HG03066 (cell line): ENCODE results near the gene CACNA1I.

Experiments
- ATAC-seq: cut with Tn5 transposase; IDR thresholded peaks from one replicate; pipeline ENCODE4 v1.9.1; 2021; ENCODE audit warnings: low read depth; ENCODE audit not compliant: unreplicated experiment

The CACNA1I gene

DNA sequence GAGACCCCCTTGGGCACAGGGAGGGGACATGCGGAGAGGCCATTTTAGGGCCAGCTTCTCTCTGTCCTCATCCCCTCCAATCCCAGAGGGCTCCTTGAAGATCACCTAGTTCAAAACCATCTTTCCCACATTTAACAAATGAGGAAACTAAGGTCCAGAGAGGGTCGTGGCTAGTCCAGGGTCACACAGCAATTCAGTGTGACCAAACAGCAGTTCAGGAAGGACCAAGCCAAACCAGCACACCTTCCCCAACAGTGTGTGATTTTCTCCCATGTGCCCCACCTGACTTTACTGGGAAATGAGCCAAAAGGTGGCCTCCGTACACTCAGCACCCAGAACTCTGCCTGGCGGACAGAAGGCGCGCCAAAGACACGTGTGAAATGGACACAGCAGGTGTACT lies 51.3 kb downstream of the CACNA1I start:
- ATAC-seq = no peak

- no peak for ATAC-seq
Observed at GRCh38 chr22:39622881-39623367, 52.4 kb downstream of the CACNA1I start.

- ATAC-seq = no peak
Observed at GRCh38 chr22:39623603-39624500, 53.3 kb downstream of the CACNA1I start.

GRCh38 chr22:39624501-39624821 lies 53.9 kb downstream of the CACNA1I start:
- ATAC-seq = no peak

GRCh38 chr22:39625569-39626537 lies 55.3 kb downstream of the CACNA1I start:
- no peak for ATAC-seq

DNA sequence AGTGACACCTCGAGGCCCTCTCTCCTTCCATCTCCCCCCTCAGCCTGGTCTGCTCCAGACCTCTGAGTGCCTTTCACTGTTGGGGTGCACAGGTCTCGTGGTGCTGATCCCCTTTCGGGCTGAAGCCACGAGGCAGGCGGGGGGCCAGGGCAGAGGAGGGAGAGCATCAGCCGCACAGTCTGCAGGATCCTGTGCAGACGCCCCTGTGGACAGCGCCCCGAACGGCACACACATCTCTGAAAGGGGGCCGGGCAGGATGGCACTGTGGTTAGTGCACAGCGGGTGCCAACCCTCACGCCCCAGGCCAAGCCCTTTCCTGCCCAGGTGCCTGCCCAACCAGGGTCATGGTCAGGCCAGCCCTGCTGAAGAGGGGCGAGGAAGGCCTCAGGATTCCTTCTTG lies 56.7 kb downstream of the CACNA1I start:
- no peak for ATAC-seq

DNA sequence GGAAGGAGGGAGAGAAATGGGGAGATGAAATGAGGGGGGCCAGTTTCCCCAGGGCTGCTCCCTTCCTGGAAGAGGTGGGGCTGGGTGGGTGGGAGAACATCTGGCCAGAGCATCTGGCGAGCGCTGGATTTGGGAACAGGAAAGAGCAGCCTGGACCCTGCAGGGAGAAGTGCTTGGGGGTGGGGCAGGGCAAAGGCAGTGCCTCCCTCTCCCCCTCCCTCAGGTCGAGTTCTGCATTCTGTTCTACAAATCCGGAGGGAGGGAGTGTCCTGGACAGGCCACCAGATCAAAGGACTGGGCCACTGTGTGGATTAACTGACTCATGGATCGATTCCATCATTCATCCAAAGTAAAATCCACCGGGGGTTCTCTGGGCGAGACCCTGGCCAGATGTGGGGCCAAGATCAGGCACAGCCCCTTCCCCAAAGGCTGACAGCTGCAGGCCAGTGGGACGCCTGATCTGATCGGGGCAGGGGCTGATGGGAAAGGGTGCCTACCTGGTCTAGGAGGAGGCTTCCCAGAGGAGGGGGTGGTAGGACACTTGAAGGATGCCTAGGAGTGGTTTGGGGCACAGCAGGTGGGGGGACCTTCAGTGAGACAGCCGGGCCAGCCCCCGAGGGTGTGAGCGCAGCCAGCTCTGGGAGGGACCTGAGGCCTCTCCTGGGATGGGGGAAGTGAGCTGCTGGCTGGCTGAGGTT lies 57.5 kb downstream of the CACNA1I start:
- no peak for ATAC-seq

DNA sequence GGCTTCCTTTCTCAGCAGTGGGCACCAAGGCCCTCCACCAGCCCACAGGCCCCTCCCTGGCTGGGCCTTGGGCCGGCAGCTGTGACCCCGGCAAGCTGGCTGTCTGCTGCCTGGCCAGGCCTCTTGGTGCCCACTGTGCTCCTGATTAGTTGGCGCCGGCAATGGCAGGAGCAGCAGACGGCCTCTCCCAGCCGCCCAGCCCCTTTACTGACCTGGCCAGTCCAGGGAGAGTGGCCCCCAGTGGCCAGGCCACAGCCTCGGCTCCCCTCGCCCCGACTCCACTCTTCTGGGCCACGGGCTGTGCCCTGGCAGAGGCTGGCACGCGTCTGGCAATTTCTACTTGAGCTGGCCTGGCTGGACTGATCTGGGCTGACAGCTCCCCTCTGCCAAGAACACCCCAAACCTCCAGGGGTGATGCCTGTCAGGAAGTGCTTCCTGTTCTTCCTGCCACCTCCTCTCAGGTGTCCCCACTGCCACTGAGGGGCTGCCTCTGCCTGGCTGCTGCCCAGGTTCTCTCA lies 58.1 kb downstream of the CACNA1I start:
- ATAC-seq = no peak

DNA sequence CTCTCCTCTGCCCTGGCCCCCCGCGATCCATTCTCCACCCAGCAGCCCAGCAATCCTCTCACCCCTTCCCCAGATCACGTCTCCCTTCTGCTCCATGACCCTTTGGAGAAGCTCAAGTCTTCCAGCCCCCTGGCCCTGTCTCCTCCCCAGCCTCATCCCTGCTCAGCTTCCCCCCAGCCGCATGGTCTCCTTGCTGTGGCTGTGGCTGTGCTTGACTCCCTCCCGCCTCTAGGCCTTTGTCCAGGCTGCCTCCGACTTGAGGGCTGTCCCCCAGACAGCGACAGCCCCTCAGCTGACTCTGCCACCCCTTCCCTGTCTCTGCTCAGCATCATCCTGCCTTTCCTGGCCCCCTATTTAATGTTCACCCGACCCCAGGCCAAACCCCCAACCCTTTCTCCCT lies 59.3 kb downstream of the CACNA1I start:
- no peak for ATAC-seq

DNA sequence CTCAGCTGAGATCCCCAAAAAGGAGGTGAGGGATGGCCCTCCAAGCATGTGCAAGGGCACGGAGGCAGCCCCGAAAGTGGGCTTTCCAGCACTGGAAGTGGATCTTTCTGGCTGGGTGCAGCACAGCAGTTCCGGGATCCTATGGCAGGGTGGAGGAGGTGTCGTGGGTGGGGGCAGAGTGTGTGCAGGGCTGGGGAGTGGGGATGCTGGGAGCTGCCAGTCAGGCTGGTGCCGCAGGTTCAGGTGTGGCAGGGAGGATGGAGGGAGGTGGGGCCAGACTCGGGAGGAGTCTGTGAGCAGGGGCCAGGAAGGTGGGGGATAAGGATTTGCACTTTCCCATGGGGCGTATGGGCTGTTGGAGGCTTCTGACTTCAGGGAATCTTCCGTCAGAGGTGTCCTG lies 60.2 kb downstream of the CACNA1I start:
- ATAC-seq = no peak

DNA sequence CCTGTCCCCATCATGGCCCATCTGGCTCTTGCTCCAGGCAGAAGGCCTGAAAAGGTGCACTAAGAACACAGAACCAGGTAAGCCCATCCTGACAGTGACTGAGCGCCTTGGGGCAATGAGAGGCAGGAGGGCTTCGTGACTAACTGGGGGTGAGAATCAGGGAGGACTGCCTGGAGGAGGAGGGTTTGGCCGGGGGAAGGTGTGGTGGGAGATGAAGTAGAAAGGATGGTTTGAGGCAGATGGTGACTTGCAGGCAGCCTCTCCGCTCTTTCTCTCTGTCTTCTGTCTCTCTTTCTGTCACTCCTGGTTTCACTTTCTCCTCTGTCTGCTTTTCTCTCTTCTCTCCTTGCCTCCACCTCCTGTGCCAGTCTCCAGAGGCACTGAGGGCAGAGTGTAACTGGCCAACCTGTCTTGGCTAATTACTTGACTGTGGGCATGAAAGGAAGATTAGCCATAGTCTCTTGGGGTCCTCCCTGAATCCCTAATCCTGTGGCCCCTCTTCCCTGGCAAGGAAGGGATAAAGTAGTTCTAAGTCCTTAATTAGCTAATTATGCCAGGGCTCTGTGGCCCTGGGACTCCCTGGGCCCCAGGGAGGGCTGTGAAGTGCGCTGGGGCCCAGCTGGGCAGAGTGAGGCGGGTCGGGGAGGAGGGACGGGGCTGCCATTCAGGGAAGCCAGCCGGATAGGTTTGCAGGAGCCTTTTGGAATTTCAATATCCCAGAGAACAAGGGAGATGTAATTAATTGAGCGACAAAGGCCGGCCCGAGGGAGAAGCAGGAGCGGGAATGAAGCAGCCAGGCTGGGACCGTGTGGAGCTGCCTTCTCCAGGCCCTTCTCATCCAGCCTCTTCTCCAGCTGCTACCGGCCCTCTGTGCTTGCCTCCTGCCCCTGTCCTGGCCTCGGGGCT lies 61.1 kb downstream of the CACNA1I start:
- no peak for ATAC-seq

- no peak for ATAC-seq
Observed at GRCh38 chr22:39634530-39635405, 64.2 kb downstream of the CACNA1I start.

- ATAC-seq = no peak
Observed at GRCh38 chr22:39635719-39636118, 65.2 kb downstream of the CACNA1I start.

DNA sequence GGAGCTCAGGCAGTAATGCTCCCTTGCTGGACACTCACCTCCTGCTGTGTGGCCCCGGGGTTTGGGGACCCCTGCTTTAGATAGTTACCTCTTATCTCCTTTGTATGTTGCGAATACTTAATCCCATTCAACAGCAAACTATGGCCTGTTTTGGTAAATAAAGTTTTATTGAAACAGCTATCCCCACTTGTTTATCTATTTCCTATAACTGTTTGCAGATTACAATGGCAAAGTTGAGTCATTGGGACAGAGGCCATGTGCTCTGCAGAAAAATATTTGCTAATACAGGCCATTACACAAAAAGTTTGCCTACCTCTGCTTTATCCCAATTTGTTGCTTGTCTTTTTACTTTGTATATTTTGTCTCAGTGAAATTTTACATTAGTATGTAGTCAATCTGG lies 68.4 kb downstream of the CACNA1I start:
- no peak for ATAC-seq

GRCh38 chr22:39641660-39642310 lies 71.2 kb downstream of the CACNA1I start:
- no peak for ATAC-seq

GRCh38 chr22:39643311-39644083 lies 72.9 kb downstream of the CACNA1I start:
- no peak for ATAC-seq

DNA sequence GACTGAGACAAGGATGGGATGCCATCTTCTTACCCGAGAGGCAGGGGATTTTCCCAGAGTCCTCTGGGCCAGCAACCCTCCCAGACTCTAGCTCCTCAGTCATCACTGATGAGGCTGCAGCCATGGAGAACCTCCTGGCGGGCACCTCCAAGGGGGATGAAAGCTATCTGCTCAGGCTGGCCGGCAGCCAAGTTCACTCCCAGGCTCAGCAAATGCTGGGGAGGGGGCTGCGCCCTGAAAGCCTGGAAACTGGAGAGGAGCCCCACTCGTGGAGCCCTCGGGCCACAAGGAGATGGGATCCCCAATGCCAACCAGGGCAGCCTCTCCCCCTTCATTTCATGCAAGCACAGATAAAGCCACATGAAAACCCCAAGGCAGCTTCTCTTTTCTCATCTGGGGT lies 75.0 kb downstream of the CACNA1I start:
- ATAC-seq = no peak
